Measurements from ENCODE around the gene MORN1.

Gene MORN1

DNA sequence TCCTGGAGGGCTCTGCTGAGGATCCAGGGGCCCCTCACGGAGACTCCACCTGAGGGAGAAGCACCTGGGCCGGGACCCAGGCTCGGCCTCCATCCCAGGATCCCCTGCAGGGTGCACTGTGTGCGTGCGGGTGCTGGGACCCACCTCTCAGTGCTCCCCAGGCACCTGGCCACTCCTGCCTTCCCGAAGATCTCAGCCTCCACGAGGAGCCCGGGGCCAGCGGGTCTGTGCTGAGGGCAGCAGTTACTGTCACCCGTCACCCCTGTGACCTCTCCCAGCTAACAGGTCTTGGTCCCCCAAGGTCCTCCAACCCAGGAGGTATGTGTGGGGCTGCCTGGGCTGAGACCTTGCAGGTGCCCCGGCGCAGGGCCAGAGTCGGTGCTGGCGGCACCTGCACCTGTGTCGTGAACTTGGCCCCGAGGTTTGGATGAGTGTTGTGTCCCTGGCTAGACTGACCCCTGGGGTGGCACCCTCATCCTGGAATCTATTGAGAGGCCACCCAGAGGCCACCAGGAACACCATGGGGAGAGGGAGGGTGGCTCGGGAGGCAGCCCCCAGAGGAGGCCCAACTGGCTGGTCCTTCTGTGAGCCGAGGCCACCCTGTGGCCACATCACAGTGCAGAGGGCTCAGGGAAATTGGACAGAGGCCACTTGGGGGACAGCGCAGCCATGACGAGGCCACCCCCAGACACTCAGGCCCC is 17.7 kb downstream of the MORN1 start:
- no peak for DNase-seq (ENCODE audit: low spot score)

DNA sequence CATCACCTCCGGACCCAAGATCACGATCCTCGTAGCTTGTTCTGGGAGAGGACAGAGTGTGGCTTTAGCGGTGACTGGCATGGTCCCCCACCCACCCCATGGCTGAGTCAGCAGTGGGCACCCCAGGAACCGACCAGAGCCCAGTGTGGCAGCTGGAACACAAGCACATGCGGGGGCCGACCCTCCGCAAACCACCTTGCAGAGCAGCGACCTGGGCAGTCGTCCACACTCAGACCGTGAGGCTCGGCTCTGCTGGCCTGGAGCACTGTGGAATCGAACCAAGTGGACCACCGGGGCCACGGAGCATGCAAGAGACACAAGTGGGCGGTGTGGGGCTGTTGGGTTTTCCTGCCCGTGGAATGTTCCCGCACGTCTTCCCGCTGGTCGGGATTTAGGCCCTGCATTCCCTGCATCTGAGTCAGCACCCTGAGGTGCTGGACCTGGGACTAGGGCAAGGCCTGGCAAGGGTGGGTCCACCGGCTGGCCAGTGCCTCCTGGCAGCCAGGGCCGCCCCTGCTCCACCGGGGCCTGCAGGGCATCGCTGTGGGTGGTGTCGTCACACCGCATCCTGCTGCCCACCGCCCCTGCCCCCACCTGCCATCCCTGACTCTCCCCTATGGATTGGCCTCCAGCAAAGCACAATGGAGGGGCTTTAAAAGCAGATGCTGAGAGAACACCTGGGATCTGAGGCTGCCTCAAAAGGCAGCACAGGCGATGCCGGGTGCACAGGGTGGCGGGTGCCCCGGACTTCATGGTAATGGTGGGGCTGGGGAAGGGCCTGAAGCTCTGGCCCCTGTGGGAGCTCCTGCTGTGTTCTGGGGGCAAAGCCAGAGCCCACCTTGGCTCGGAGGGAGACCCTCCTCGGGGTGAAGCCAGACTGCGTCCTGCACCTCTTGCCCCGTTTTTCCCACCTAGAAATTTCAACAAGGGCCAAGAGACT is 18.5 kb downstream of the MORN1 start:
- DNase-seq (ENCODE audit: low spot score) = no peak

DNA sequence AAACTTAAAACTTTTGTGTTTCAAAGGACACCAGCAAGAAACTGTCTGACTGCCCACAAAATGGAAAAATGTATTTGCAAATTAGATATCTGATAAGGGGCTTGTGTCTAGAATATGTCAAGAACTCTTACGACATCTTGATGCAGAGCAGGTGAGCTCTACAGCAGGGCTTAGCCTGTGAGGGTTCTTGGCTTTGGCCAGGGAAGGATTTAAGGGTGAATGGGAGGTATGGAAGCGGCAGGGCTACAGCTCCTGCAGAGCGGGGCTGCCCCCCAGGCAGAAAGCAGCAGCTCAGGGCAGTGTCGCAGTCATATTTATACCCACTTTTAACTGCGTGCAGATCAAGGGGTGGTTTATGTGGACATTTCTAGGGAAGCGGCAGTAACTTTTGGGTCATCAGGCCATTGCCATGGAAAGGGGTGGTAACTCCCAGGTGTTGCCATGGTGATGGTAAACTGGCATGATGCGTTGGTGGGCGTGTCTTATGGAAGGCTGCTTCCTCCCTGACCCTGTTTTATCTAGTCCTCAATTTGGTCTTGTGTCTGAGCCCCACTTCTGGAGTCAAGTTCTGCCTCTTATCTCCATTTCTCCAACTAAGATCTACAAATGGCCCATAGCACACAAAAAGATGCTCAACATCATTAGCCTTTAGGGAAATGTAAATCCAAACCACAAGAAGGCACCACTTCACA is 23.2 kb downstream of the MORN1 start:
- DNase-seq (ENCODE audit: low spot score) = no peak

DNA sequence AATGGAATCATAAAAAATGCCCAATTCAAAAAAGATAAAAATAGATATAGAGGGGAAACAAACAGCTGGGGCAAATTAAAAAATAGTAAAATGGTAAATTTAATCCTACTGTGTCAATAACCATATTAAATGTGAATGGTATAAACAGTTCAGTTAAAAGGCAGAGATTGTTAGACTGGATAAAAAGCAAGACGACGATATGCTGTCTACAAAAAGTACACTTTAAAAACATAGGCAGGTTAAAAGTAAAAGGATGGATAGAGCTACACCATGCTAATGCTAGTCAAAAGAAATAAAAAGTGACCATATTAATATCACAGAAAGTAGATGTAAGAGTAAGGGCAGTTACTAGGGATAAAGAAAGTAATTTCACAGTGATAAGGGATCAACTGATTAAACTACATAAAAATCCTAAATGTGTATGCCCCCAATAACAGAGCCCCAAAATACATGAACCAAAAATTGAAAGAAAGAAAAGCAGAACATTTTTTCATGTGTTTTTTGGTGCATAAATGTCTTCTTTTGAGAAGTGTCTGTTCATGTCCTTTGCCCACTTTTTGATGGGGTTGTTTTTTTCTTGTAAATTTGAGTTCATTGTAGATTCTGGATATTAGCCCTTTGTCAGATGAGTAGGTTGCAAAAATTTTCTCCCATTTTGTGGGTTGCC is 27.4 kb downstream of the MORN1 start:
- no peak for DNase-seq (ENCODE audit: low spot score)

DNA sequence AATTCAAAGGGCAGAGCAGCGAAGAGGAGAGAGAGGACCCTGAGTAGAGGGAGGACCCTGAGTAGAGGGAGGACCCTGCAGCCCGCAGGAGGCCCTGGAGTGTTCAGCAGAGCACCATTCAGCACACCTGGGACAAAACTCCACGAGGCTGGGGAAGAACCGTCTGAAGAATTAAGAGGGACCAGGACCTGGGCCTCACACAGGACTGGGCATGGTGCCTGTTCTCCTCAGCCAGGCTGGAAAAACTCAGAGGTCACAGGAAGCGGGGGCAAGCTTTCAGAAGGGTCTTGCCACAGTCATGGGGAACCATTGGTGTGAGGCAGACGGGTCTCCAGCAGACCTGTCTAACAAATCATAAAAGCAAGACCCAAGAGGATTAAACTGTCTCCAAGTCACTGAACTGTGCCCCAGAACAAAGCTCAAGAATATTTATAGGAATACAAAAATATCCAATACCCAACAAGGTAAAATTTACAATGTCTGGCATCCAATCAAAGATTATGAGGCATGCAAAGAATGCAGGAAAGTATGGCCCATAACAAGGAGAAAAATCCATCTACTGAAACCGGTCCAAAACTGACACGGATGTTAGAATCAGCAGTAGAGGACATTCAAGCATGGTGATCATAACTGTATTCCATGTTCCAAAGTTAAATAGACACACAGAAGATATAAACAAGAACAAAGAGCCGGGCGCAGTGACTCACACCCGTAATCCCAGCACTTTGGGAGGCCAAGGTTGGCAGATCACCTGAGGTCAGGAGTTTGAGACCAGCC is 30.6 kb downstream of the MORN1 start:
- DNase-seq (ENCODE audit: low spot score) = no peak

DNA sequence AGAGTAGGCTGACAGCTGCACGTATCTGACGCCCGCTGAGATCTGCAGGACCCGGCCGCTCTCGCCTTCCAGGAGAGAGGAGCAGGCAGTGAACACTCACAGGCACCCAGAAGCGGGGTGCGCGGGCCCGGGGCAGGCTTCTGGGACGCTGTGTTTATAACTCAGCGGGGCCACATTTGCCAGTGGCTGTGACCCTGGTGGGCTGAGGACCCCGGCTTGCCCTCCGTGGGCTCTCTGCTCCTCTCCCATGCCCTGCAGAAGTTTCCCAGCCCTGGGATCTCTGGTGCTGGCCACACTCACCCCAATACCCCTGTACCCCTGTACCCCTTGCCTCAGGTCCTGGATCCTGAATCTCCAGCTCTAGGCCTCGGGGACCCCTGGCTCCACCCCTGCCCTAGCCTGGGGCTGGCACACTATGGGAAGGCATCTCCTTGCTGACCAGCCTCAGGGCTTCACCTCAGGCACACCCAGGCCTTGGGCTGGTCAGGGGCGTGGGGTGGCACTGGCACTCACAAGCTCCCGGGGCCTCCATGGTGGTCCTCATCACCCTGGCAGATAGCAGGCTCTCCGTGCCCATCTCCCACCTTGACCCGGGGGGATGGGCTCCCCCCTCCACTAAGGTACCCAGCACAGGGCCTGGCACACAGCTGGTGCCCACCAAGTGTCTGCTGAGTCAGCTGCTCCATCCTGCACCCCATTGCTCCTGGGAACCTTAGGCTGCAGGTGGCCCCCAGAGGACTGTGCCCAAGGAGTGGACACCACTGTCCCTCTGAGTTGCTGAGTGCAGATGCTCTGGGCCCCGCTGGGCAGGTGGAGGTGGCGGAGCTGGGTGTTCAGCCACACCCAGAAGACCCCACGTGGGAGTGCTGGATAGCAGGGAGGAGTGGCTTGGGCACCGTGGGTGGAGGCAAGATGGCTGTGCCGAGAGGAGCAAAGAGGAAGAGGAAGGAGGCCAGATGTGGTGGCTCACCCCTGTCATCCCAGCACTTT is 32.4 kb downstream of the MORN1 start:
- no peak for DNase-seq (ENCODE audit: low spot score)

DNA sequence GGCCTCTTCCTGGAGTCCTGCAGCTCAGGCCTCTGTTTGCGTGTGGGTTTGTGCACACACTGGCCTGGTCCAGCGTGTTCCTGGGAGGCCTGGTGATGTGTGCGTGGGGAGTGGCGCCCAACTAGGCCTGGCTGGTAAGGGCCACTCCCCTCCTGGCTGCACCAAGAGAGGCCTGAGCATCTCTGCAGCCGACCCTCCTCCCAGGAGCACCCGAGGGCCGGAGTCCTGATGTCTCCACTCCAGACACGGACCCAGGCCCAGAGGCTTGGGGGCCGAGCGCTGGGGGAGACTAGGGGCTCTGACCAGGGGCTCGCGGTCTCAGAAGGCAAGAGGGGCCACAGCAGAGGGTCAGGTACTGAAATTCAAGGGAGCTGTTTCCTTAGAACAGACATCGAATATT is 33.3 kb downstream of the MORN1 start:
- no peak for DNase-seq (ENCODE audit: low spot score)

DNA sequence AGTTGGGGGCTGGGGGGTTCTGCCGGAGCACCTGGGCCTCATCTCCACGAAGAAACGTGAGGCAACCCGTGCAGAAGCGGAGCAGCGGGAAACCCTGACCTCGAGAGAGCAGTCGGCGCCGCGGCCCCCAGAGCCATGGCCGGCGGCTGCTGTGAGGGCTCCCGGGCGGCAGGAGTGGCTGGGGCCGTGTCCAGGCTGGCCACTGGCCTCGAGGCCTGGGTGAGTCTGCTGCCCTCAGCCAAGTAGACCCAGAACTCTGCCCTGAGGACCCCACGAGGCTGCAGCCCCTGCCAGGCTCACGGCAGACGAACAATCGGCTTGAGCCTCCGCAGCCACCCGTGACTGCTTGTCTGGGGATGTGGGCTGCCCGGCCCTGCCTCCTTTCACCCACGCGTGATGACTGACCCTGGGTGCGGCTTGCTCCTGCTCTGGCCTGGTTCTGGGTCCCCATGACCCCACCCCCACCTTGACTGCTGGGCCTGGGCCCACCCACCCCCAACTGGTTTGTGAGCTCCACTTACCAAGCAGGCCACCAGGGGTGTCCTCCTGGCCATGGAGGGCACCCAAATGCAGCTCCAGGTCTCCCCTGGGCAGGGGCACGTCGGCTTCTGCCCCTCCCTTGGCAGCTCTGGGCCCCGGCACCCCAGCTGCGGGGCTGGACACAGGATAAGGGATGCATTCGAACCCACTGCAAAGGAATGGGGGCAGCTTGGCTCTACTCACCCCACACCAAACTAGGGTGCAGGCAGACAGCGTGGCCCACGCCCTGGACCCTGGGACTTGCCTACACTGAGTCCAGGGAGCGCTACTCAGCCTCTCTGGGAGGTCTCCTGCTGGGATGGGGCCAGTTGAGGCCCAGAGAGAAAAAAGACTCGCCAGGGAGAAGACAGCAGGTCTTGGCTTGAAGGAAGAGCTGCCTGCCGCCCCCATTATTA is 34.2 kb downstream of the MORN1 start:
- DNase-seq (ENCODE audit: low spot score) = no peak

DNA sequence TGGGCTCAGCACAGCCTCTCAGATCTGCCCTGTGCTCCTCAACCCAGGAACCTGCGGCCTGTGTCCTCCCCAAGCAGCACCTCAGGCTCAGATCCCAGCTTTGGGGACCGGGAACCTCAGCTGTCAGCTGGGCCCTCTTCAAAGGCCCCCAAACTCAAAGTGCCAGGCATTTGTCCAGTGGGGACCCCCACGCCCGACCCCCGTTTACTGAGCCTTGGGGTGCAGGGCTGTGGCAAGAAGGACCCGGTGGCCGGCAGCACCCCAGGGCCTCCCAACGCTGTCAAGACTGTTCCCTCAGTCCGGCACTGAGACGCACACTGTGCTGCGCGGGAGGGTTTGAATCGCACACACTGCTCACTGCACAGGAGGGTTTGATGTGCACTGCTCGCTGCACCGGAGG is 35.0 kb downstream of the MORN1 start:
- no peak for DNase-seq (ENCODE audit: low spot score)

DNA sequence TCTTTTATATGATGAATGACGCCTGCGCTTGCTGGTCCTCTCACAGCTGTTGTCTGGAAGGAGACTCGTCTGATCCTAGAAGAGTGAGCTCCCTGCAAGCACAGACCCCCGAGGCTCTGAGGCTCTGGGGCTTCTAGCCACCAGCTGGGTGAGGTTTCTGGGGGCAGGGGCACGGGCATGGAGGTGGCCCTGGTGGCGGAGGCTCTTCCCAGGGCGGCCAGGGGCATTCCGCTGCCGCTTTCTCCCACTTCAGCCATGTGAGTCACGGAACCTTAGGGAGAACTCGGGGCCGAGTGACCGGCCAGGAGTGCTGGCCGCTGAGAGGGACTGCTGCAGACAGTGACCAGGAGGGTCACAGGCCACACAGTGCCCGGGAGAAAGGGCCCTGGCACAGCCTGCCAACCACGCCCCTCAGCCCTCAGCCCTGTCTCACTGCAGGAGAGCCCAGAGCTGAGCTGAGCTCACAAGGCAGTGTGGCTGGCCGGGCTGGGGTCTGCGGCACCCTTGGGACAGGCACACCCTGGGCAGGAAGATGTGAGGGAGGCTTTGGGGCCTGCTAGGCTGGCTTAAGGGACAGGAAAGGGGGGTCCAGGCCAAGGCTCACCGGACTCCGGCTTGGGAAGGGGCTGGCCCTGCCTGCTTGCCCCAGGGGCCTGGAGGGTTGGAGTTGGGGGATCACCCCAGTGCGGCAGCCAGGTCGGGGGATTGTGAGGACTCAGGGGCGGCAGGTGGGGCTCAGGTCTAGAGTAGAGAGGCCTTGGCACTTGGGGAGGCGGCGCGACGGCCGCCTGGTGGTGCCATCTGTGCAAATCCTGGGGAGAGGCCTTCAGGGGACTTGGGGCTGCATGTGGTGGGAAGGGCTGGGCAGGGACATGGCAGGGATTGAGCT is 35.7 kb downstream of the MORN1 start:
- no peak for DNase-seq (ENCODE audit: low spot score)

DNA sequence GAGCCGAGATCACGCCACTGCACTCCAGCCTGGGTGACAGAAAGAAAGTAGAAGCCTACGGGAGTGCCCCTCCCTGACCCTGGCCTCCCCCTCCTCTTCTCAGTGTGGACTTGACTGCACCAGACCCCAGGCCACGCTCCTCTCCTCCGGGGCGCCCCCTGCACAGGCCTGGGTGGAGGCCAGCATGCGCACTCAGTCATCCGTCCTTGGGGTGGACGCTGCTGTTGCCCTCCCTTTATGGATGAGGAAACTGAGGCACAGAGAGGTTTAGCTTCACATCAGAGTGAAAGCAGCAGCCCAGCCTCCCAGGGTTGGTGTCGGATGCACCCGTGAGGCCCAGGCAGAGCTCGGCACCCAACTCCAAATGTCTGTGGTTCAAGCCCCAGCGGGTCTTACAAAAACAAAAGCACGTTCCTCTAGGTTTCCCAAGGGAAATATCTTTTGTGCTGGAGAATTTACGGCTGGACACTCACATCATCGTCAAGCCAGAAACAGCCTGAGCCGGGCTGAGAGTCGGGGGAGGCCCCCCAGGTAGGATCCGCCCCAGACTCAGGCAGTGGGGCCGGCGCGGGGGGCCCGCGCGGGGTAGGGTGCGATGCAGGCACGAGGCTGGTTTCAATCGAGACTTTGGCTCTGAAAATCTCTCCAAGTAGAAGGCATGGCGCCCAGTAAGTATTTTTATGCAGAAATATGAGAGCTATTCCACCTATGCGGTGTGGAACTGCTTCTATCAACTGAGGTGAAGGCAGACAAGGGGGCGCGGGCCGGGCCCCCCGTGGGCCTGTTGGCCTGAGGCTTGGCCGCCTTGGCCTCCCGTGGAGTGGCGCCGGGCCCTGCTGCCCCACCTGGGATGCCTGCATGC is 36.6 kb downstream of the MORN1 start:
- no peak for DNase-seq (ENCODE audit: low spot score)

DNA sequence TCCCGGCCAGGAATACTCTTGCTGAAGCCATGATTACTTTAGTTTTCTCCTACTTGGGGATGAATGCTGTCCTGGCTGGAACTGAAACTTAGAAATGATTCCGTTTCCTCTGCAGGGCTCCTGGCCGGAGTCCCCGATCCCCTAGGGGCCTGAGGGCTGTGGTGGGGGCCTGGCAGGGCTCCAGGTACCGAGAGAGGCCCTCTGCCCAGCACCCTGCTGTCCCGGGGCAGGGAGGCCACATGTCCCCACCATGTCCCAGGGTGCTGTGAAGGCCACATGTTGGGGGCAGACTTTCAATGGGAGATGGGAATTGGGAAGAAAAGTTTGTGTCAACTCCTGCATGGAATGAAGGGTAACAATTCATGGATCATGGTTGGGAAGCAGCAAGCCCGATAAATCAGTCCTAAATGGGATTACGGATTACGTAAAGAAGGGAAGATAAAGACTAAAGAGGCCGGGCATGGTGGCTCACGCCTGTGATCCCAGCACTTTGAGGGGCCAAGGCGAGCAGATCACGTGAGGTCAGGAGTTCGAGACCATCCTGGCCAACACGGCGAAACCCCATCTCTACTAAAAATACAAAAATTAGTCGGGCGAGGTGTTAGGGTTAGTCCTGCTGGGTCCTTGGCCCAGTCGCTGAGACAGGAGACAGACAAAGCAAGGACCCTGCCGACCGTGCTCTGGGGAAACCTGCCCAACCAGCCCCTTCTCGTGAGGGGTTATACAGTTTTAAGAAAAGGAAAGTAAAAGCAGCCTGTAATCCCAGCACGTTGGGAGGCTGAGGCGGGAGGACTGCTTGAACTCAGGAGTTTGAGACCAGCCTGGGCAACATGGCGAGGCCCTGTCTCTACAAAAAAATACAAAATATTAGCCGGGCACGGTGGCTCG is 37.6 kb downstream of the MORN1 start:
- no peak for DNase-seq (ENCODE audit: low spot score)

DNA sequence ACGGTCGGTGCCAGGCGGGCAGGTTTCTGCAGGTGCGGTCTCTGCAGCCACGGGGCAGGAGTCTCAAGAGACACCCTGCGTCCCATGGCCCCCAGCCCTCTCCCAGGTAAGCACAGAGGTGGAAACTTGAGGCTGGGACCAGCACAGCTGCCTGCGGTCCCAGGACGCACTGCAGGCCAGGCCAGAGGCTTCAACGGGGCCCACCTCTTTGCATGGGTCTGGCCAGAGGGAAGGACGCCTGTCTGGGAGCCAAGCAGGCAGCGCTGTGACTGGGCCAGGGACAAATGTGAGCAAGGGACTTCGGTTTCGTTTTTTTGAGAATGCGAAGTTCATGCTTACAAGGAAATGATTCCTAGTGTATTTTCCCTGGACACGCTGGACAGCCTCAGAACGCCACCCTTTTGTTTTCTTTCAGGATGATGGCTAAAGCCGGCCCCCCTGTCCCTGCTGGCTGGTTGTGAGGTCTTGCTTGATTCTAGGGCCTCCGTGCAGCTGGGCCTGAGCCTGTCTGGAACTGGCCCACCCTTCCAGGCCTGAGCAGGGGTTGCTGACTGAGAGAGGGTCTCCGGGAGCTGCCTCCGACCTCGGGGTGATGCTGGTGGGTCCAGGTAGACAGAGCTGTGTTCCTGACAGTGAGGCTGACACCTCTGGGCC is 38.3 kb downstream of the MORN1 start:
- no peak for DNase-seq (ENCODE audit: low spot score)

DNA sequence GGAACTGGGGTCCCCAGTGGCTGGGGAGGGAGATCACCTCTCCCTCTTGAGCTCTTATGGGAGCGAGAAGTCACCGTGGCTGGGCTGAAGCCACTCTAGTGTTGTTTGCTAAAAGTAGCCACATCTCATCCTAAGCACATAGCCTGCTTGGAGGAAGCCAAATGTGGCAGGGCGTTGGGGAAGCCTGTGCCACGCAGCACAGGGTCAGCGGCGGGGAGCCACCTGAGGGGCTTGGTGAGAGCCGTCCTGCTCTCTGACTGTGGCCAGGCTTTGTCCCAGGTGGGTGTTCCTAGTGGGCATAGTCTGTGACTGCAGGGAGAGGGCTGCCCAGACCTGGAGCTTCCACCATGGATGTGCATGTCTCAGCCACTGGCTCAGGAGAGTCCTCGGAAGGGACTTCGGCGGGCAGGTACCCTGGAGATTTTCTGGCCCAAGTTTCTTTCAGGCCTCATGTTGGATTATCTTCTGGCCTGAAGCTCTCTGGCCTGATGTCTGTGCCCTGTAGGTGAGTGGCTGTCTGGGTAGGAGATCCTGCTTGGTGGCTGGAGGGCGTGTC is 38.9 kb downstream of the MORN1 start:
- DNase-seq (ENCODE audit: low spot score) = no peak

DNA sequence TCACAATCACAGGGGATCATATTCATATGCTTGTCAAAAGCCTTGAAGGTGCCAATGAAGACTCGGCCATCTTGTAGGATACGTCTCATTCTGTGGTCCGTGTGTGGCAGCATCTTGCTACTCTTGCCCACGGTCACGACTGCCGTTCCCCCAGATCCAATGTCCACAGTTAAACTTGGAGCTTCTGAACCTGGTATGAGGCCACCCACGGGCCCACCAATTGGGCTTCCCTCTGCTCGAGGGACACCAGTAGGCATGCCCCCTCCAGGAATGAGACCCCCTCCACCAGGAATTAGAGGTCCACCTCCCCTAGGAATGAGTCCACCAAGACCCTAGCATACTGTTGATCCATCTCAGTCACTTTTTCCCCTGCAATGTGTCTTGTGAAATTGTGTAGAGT is 39.6 kb downstream of the MORN1 start:
- no peak for DNase-seq (ENCODE audit: low spot score)

Measured in Ammon's horn (tissue), 1 donor.